HFF-Myc (cell line): ENCODE measurements around the gene PLVAP.

Experiments used
- DNase-seq: peaks from one replicate; pipeline ENCODE4 v3.0.0-alpha.2; 2011; ENCODE audit warnings: low read depth; ENCODE audit errors: extremely low read depth
- H3K4me3 ChIP-seq: replicated peaks from 2 replicates; pipeline ENCODE4 v1.5.1; 2011; ENCODE audit warnings: low read depth, mild to moderate bottlenecking, control low read depth, low read length
- TF ChIP-seq, protein P1 (sequence below): IDR thresholded peaks from 2 replicates; pipeline ENCODE4 v1.5.1; 2012; ENCODE audit warnings: mild to moderate bottlenecking, low read depth, low read length, control low read depth; ENCODE audit errors: missing control alignments

Gene PLVAP

DNA sequence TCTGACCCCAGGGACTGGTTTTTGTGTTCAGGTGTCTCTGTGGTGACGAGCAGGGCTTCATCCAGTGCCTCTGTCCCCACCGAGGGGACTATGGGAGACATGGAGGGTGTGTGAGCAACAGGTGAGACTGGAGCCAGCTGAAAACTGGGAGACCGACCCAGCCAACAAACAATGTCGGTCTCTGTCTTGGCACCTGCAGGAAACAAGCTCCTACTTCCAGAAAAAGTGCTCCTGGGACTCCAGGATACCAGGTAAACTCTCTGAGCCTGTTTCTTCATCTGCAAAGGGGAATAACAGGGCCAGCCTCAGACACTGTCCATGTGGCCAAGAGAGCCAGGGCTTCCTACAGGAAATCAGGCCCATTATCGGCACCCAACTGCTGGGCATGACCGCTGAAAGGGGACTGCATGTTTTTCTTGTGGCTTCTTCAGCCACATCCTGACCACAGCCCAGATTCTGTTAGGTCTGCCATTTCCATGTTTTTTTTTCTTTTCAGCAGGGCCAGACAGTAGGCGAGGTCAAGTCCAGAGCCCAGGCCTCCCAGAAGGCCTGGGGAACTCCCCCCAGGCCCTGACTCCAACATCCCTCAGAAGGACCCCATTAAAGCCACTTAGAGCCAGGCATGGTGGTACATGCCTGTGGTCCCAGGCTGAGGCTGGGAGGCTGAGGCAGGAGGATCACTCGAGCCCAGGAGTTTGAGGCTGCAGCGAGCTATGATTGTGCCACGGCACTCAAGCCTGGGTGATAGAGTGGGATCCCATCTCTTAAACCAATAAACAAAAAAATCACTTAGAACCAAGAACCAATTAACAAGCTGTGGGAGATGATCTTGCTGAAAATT lies 29.1 kb upstream of the PLVAP start:
- TF ChIP-seq, protein P1, sequence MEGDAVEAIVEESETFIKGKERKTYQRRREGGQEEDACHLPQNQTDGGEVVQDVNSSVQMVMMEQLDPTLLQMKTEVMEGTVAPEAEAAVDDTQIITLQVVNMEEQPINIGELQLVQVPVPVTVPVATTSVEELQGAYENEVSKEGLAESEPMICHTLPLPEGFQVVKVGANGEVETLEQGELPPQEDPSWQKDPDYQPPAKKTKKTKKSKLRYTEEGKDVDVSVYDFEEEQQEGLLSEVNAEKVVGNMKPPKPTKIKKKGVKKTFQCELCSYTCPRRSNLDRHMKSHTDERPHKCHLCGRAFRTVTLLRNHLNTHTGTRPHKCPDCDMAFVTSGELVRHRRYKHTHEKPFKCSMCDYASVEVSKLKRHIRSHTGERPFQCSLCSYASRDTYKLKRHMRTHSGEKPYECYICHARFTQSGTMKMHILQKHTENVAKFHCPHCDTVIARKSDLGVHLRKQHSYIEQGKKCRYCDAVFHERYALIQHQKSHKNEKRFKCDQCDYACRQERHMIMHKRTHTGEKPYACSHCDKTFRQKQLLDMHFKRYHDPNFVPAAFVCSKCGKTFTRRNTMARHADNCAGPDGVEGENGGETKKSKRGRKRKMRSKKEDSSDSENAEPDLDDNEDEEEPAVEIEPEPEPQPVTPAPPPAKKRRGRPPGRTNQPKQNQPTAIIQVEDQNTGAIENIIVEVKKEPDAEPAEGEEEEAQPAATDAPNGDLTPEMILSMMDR = no peak
- DNase-seq = no peak
- H3K4me3 ChIP-seq = no peak overlapping the region

DNA sequence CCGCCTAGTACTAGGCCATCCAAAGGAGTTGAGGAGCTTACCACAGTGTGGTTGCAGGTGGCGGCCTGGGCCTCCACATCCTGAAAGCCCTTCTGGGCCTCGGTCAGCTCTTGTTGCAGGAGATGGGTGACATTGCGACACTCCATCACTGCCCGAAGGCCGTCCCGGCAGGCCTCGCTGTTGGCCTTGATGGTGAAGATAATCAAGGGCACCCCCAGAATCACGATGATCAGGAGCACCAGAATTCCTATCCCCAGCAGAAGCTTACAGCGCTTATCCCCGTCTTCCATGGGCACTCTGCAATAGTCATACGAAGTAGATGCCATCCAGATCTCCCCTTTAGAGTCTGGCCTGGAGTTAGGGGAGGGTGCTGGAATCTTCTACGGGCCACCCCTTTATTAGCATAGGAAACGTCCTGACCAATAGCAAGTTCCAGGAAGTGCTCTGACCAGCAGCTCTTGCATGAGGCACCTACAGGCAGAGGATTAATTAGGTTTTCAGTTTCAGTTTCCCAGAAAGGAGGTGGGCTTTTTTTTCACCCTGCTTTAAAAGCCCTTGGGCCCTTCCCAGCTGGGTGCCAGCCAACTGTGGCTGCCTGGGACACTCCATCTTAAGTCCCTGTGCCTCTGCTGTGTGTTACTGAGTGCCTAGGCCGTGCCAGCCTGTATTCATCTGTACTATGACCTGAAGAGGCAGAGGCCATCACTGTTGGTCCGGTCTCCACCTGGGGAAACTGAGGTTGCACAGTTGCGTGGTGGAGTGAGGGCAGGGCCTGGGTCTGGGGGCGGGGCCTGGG lies 28.3 kb upstream of the PLVAP start, which contains the start of gene BST2:
Gene BST2 (minus strand): TSS at position 381 of the 796 bp plus-strand sequence. CDS start 55 bp downstream, at position 326.
- TF ChIP-seq, protein P1 = no peak
- H3K4me3 ChIP-seq = no peak within 1 kb of the TSS
- DNase-seq = no peak

DNA sequence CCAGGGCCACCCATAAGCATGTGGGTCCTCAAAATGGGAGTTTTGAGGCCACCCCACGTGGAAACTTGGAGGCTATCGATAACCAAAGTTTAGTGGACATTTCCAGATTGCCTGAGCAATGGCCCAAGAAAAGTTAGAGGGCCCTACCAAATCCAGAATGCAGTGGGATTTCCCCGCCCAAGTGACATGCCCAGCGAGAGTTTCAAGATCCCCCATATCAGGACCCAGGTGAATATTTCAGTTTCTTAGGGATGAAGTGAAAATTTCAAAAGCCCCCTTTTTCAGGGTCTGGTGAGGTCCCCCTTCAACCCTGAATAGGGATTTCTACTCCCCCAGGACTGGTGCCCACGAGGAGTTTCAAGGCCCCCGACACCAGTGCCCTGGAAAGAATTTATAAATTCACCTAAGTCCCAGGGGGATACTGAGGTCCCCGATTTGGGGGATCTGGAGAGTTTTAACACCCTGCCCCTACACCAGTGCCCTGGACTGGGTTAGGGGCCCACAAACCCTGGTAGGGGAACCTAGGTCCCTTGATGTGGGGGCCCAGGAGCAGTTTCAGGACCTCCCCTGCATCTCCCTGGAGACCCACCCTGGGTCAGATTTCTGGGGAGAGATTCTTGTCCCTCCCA lies 27.6 kb upstream of the PLVAP start:
- DNase-seq = no peak
- H3K4me3 ChIP-seq = no peak overlapping the region
- TF ChIP-seq, protein P1 = no peak

- DNase-seq = no peak
- TF ChIP-seq, protein P1 = no peak
- H3K4me3 ChIP-seq = no peak overlapping the region
These were observed 26.9 kb upstream of the PLVAP start for GRCh38 chr19:17404015-17404414.

DNA sequence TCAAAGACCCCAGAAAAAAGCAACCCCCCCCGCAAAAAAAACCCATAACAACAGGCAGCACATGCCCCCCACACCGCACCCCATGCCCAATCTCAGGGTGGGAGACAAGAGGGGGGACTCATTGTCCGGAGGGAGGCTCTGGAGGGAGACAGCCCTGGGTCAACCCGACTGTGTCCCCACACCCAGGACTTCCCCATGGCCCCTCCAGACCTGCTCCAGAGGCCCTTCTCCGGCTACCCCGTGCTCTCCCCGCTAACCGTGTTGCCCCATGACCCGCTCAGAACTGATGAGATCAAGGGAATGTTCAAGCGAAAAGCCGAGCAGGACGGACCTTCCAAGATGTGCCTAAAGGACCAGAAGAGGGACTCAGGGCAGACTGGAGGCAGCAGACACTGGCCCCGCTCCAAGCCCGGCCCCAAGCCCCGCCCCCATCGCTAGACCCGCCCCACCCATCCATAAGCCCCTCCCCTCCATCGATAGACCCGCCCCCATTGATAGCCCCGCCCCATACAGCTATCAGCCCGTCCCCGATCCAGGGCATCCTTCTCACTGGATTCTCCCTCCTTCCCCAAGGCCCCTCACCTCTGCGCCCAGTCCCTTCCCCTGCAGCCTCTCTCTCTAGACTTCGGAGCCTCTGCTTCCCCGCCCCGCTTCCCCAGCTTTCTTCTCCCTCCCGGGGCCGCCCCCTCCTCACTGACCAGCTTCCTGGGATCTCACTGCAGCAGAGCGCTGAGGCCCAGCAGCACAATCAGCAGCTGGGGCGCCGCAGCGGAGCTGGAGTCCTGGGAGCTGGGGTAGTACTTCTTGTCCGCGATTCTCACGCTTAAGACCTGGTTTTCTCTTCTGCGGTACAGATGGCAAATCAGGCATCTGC lies 26.1 kb upstream of the PLVAP start:
- DNase-seq = no peak
- TF ChIP-seq, protein P1 = no peak
- H3K4me3 ChIP-seq = no peak overlapping the region

DNA sequence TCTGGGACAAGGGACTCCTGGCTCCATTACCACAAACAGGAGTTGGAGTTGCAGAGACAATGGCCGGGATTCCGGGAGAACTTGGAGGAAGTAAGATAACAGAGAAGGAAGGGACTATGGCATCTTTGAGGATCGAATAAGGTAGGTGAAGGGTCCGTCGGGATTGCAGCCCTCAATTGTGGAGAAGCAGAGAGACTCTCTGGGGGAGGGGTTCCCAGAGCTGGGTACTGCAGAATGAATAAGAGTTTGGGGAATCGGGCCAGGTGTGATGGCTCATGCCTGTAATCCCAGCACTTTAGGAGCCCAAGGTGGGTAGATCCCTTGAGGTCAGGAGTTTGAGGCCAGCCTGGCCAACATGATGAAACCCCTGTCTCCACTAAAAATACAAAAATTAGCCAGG lies 24.5 kb upstream of the PLVAP start:
- TF ChIP-seq, protein P1 = no peak
- DNase-seq = no peak
- no peak overlapping the region for H3K4me3 ChIP-seq
